H9 (cell line): ENCODE data around the gene TBL1Y. TPM values are rescaled to one million over a fixed set of nuclear protein-coding genes. Genes with fewer than 3 reads are reported as not detected.

Experiments used
- DNase-seq: peaks from one replicate; pipeline ENCODE4 v3.0.0-alpha.2; 2017
- H2AFZ ChIP-seq: one replicate; pipeline ENCODE4 v1.6.1; 2013; ENCODE audit warnings: mild to moderate bottlenecking, low read length, control low read depth, moderate library complexity
- H2AK5ac ChIP-seq: 2 replicates; pipeline ENCODE4 v1.6.1; 2013; ENCODE audit warnings: low read length, control low read depth, mixed read lengths; ENCODE audit not compliant: insufficient read length
- H2BK120ac ChIP-seq: one replicate; pipeline ENCODE4 v1.6.1; 2013; ENCODE audit warnings: low read depth, mild to moderate bottlenecking, low read length, control low read depth, inconsistent platforms; ENCODE audit not compliant: poor library complexity, severe bottlenecking
- H2BK12ac ChIP-seq: 2 replicates; pipeline ENCODE4 v1.6.1; 2013; ENCODE audit warnings: low read length, control low read depth, mixed read lengths, low read depth; ENCODE audit not compliant: insufficient read length
- H2BK15ac ChIP-seq: 2 replicates; pipeline ENCODE4 v1.6.1; 2013; ENCODE audit warnings: low read depth, low read length, control low read depth
- H2BK20ac ChIP-seq: one replicate; pipeline ENCODE4 v1.6.1; 2013; ENCODE audit warnings: low read depth, mild to moderate bottlenecking, low read length, control low read depth, inconsistent platforms; ENCODE audit not compliant: poor library complexity, severe bottlenecking
- H2BK5ac ChIP-seq: 2 replicates; pipeline ENCODE4 v1.6.1; 2013; ENCODE audit warnings: low read length, control low read depth, mixed read lengths; ENCODE audit not compliant: insufficient read length
- H3K14ac ChIP-seq: 2 replicates; pipeline ENCODE4 v1.6.1; 2013; ENCODE audit warnings: low read length, control low read depth; ENCODE audit not compliant: insufficient read depth
- H3K18ac ChIP-seq: 2 replicates; pipeline ENCODE4 v1.6.1; 2013; ENCODE audit warnings: low read depth, mild to moderate bottlenecking, mixed read lengths, low read length, control low read depth; ENCODE audit not compliant: insufficient read length
- H3K23ac ChIP-seq: 2 replicates; pipeline ENCODE4 v1.6.1; 2013; ENCODE audit warnings: low read length, control low read depth, mixed read lengths, low read depth; ENCODE audit not compliant: insufficient read length
- H3K23me2 ChIP-seq: 2 replicates; pipeline ENCODE4 v1.6.1; 2013; ENCODE audit warnings: low read depth, mild to moderate bottlenecking, mixed read lengths, low read length, control low read depth; ENCODE audit not compliant: insufficient read length, poor library complexity, severe bottlenecking
- H3K27ac ChIP-seq: 2 replicates; pipeline ENCODE4 v1.5.1; 2013; ENCODE audit warnings: low read length, control low read depth, mixed read lengths, low read depth; ENCODE audit not compliant: insufficient read length
- H3K27me3 ChIP-seq: 2 replicates; pipeline ENCODE4 v1.6.1; 2013; ENCODE audit warnings: low read length, control low read depth, inconsistent platforms; ENCODE audit not compliant: insufficient read depth
- H3K4ac ChIP-seq: 2 replicates; pipeline ENCODE4 v1.6.1; 2013; ENCODE audit warnings: low read depth, mild to moderate bottlenecking, control low read depth, inconsistent platforms, low read length, moderate library complexity
- H3K4me1 ChIP-seq: 2 replicates; pipeline ENCODE4 v1.6.1; 2013; ENCODE audit warnings: low read length, control low read depth, inconsistent platforms; ENCODE audit not compliant: insufficient read depth
- H3K4me2 ChIP-seq: 2 replicates; pipeline ENCODE4 v1.6.1; 2013; ENCODE audit warnings: low read length, control low read depth, mixed read lengths; ENCODE audit not compliant: insufficient read length, insufficient read depth
- H3K56ac ChIP-seq: 2 replicates; pipeline ENCODE4 v1.6.1; 2013; ENCODE audit warnings: low read depth, mild to moderate bottlenecking, mixed read lengths, low read length, control low read depth; ENCODE audit not compliant: insufficient read length
- H3K79me1 ChIP-seq: 2 replicates; pipeline ENCODE4 v1.6.1; 2013; ENCODE audit warnings: low read depth, mild to moderate bottlenecking, moderate library complexity, low read length, control low read depth, inconsistent platforms; ENCODE audit not compliant: insufficient read depth, poor library complexity, severe bottlenecking
- H3K79me2 ChIP-seq: 2 replicates; pipeline ENCODE4 v1.6.1; 2013; ENCODE audit warnings: low read length, control low read depth, inconsistent platforms; ENCODE audit not compliant: insufficient read depth
- H3K9ac ChIP-seq: 2 replicates; pipeline ENCODE4 v1.6.1; 2013; ENCODE audit warnings: low read length, control low read depth, mixed read lengths; ENCODE audit not compliant: insufficient read length; ENCODE audit errors: extremely low read depth
- H3K9me3 ChIP-seq: one replicate; pipeline ENCODE4 v1.6.1; 2013; ENCODE audit warnings: low read depth, low read length, inconsistent platforms; ENCODE audit not compliant: control insufficient read depth
- H3T11ph ChIP-seq: one replicate; pipeline ENCODE4 v1.6.1; 2013; ENCODE audit warnings: mild to moderate bottlenecking, low read length, control low read depth, inconsistent platforms
- H4K20me1 ChIP-seq: one replicate; pipeline ENCODE4 v1.6.1; 2013; ENCODE audit not compliant: control insufficient read depth, insufficient read length, insufficient read depth
- H4K5ac ChIP-seq: 2 replicates; pipeline ENCODE4 v1.6.1; 2013; ENCODE audit warnings: low read depth, mild to moderate bottlenecking, mixed read lengths, low read length, control low read depth; ENCODE audit not compliant: insufficient read length
- H4K8ac ChIP-seq: replicated peaks from 2 replicates; pipeline ENCODE4 v1.6.1; 2013; ENCODE audit warnings: low read length, control low read depth, mixed read lengths, low read depth; ENCODE audit not compliant: insufficient read length
- H4K91ac ChIP-seq: 2 replicates; pipeline ENCODE4 v1.6.1; 2013; ENCODE audit warnings: low read depth, mild to moderate bottlenecking, moderate library complexity, mixed read lengths, low read length, control low read depth; ENCODE audit not compliant: insufficient read length
- H3K27ac Mint-ChIP-seq, 3 experiments: 2 replicates in 2 of 3; 3 replicates in 1 of 3; pipeline ENCODE4 v1.8.0; 2020 to 2021; ENCODE audit warnings: mixed read lengths in 3 of 3, mild to moderate bottlenecking in 1 of 3, moderate library complexity in 1 of 3
- H3K27me3 Mint-ChIP-seq: 2 replicates; pipeline ENCODE4 v1.8.0; 2021; ENCODE audit warnings: low read depth, mild to moderate bottlenecking, moderate library complexity, mixed read lengths
- H3K36me3 Mint-ChIP-seq, 3 experiments: 2 replicates in 2 of 3; 3 replicates in 1 of 3; pipeline ENCODE4 v1.8.0; 2020 to 2021; ENCODE audit warnings: low read depth in 3 of 3, mixed read lengths in 3 of 3; ENCODE audit not compliant: insufficient read depth in 1 of 3
- H3K4me1 Mint-ChIP-seq, 2 experiments: 2 replicates each; pipeline ENCODE4 v1.8.0; 2020; ENCODE audit warnings: mixed read lengths in 2 of 2
- H3K4me3 Mint-ChIP-seq, 2 experiments: 2 replicates in 1 of 2; 3 replicates in 1 of 2; pipeline ENCODE4 v1.8.0; 2020 to 2021; ENCODE audit warnings: mild to moderate bottlenecking in 2 of 2, mixed read lengths in 2 of 2, moderate library complexity in 1 of 2
- H3K9me3 Mint-ChIP-seq, 2 experiments: 2 replicates in 1 of 2; 3 replicates in 1 of 2; pipeline ENCODE4 v1.8.0; 2020; ENCODE audit warnings: mild to moderate bottlenecking in 2 of 2, mixed read lengths in 2 of 2, moderate library complexity in 1 of 2
- CTCF ChIP-seq: fragments of 200-600 bp; sonication (generic); conservative IDR thresholded peaks from 3 replicates; pipeline ENCODE4 v1.8.0; 2021; ENCODE audit warnings: antibody characterized with exemption, mild to moderate bottlenecking
- WGBS: extraction: QIAGEN DNeasy Blood & Tissue Kit; methylation state at CpG from one replicate; pipeline ENCODE4 v1.1.7; 2013; ENCODE audit warnings: missing lambda C conversion rate, low lambda C conversion rate, mixed read lengths; ENCODE audit not compliant: insufficient read length; ENCODE audit errors: extremely low coverage; 5-methylcytosine and 5-hydroxymethylcytosine counted together
- total RNA-seq: library from RNA; stranded (reverse); gene quantifications from 2 replicates; pipeline ENCODE4 v1.2.1, GENCODE V29; 2021

Gene TBL1Y
- total RNA-seq, 1 experiment from 2014 or later = not detected

- no peak overlapping the region for H4K91ac ChIP-seq
- no peak for DNase-seq
- H2AK5ac ChIP-seq = no peak overlapping the region
- Mint-ChIP-seq H3K36me3 (no peaks in the 10 kb centered on the region), H3K27ac (no peak overlapping the region), H3K4me1 (no peaks in the 10 kb centered on the region), H3K9me3 (no peaks in the 10 kb centered on the region), H3K4me3 (no peak overlapping the region), H3K27me3 (no peaks in the 10 kb centered on the region)
- no peak overlapping the region for H3K23ac ChIP-seq
- no peak overlapping the region for H2BK20ac ChIP-seq
- no peak overlapping the region for H2BK5ac ChIP-seq
- H4K20me1 ChIP-seq = no peaks in the 10 kb centered on the region
- no peak overlapping the region for H3K4ac ChIP-seq
- H3K79me2 ChIP-seq = no peaks in the 10 kb centered on the region
- WGBS = no CpG with 5 or more reads among the region's 3 CpGs
- no peaks in the 10 kb centered on the region for H3K9me3 ChIP-seq
- H3K18ac ChIP-seq = no peak overlapping the region
- H3K27me3 ChIP-seq = no peaks in the 10 kb centered on the region
- H4K5ac ChIP-seq = no peak overlapping the region
- H3T11ph ChIP-seq = no peak overlapping the region
- no peak overlapping the region for H2BK15ac ChIP-seq
- no peak overlapping the region for H3K27ac ChIP-seq
- H3K56ac ChIP-seq = no peak overlapping the region
- no peak overlapping the region for H2AFZ ChIP-seq
- H3K4me2 ChIP-seq = no peak overlapping the region
- no peak for TF ChIP-seq CTCF
- no peak overlapping the region for H2BK12ac ChIP-seq
- no peak overlapping the region for H2BK120ac ChIP-seq
- H3K9ac ChIP-seq = no peak overlapping the region
- no peaks in the 10 kb centered on the region for H3K79me1 ChIP-seq
- no peaks in the 10 kb centered on the region for H3K23me2 ChIP-seq
- no peak overlapping the region for H4K8ac ChIP-seq
- no peaks in the 10 kb centered on the region for H3K4me1 ChIP-seq
- no peak overlapping the region for H3K14ac ChIP-seq
Measured at GRCh38 chrY:7097021-7097420, 186.5 kb downstream of the TBL1Y start.
